Stimulated activated CD8-positive, alpha-beta memory T cell treated with anti-CD3 and anti-CD28 coated beads, Interleukin-7, amount 100 ng/mL, for 48 hours (primary cell): ENCODE data around the gene KAT5.
"Not testable (repeated sequence)": the region's sequence is repeated elsewhere in the genome, so short reads cannot be mapped to it uniquely, and the experiment has no call there.

Experiments
- DNase-seq, 2 donors: peaks; one replicate each; pipeline ENCODE4 v3.0.0-alpha.2; 2020; ENCODE audit warnings: low read depth in 1 of 2; ENCODE audit errors: extremely low read depth in 1 of 2

KAT5 gene

DNA sequence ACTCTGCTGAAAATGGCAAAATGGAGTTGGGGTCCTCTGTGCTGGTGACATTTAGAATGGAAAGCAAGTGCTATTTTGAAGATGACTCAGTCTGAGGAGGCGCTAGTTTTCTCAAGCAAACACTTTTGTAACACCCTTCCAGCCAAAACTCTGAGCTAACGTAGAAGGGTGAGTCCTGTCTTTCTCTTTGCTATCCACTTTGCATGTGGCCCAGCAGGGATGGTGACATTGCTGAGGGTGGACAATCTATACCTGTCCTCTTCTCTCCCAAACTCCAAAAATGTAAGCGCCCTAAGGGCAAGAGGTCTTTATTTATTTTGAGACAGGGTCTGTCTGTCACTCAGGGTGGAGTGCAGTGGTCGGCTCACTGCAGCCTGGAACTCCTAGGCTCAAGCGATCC, 3.6 kb upstream of the KAT5 start:
- DNase-seq, result no peak

DNA sequence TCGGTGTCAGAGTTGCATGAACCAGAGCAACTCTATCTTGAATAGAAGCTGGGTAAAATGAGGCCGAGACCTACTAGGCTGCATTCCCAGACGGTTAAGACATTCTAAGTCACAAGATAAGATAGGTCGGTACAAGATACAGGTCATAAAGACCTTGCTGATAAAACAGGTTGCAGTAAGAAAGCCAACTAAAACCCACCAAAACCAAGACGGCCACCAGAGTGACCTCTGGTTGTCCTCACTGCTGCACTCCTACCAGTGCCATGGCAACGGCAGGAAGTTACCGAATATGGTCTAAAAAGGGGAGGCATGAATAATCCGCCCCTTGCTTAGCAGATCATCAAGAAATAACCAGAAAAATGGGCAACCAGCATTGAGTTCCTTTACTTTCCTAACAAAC, 2.4 kb upstream of the KAT5 start:
- DNase-seq, result no peak

DNA sequence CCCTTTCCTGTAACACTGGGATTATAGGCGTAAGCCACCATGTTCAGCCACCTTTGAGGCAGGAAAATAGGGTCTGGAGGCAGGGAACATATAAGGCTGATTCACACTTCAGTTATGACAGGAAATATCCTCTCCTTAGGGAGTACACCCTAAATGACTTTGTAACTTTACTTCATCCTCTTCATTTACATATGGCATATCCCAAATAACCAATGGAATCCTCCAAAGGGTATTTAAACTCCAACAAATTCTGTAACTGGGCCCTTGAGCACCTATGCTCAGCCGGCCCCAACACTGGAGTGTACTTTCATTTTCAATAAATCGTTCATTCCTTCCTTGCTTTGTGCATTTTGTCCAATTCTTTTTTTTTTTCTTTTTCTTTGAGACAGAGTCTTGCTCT, 1.6 kb upstream of the KAT5 start:
- no peak for DNase-seq

DNA sequence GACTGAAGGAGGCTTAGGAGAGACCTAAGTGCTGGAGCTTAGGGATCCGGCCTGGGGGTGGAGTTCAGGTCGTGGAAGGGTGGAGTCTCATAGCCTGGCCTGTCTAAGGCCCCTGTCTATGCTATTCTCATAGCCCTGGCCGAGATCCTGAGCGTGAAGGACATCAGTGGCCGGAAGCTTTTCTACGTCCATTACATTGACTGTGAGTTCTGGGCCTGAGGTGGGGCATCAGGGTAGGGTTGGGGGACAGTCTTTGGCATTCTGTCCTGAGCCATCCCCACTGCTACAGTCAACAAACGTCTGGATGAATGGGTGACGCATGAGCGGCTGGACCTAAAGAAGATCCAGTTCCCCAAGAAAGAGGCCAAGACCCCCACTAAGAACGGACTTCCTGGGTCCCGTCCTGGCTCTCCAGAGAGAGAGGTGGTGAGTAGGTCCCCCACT, 603 bp downstream of the KAT5 start:
- DNase-seq, result no peak

DNA sequence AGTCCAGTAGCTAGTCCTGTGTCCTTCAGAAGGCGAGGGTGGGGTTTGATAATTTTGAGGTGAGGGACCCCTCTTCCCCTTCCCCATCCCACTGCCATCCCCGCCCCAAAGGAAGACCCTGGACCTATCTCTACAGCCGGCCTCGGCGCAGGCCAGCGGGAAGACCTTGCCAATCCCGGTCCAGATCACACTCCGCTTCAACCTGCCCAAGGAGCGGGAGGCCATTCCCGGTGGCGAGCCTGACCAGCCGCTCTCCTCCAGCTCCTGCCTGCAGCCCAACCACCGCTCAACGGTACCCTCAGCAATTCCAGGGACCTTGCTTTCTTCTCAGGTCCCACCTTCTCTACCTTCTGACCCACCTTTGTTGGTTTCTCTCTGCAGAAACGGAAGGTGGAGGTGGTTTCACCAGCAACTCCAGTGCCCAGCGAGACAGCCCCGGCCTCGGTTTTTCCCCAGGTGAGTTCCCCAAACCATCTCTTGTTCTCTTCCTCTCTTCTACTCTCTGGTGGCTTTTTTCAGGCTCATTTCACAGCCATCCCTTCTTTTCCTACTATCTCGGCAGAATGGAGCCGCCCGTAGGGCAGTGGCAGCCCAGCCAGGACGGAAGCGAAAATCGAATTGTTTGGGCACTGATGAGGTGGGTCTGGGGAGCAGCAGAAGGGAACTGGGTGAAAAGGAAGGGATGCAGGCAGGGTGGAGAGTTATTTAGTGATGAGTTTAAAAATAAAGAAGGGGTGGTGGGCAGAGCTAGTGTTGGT, 1.3 kb downstream of the KAT5 start:
- no peak for DNase-seq

DNA sequence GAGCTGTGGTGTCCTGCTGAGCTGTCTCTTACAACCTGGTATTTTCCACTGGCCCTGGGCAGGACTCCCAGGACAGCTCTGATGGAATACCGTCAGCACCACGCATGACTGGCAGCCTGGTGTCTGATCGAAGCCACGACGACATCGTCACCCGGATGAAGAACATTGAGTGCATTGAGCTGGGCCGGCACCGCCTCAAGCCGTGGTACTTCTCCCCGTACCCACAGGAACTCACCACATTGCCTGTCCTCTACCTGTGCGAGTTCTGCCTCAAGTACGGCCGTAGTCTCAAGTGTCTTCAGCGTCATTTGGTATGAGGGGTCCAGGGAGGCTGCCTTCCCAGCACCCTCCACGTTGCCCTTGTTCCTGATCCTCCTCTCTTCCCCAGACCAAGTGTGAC, 2.4 kb downstream of the KAT5 start:
- no peak for DNase-seq

DNA sequence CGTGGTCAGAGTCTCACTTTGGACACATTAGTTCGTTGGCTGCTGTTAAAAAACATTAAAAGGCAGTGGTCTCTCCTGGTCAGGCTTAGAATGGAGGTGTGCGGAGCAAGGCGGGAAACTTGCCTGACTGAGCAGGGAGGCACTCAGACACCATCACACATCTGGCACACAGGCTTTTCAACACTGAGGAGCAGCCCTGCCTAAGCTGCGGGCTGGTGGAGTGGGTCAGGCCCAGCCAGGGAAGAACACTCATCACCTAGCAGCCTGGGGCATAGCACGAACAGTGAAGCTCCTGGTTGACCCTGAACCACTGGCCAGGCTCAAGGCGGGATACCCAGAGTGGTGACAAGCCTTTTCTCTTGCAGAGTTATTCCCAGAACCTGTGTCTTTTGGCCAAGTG, 4.2 kb downstream of the KAT5 start:
- DNase-seq, result no peak

DNA sequence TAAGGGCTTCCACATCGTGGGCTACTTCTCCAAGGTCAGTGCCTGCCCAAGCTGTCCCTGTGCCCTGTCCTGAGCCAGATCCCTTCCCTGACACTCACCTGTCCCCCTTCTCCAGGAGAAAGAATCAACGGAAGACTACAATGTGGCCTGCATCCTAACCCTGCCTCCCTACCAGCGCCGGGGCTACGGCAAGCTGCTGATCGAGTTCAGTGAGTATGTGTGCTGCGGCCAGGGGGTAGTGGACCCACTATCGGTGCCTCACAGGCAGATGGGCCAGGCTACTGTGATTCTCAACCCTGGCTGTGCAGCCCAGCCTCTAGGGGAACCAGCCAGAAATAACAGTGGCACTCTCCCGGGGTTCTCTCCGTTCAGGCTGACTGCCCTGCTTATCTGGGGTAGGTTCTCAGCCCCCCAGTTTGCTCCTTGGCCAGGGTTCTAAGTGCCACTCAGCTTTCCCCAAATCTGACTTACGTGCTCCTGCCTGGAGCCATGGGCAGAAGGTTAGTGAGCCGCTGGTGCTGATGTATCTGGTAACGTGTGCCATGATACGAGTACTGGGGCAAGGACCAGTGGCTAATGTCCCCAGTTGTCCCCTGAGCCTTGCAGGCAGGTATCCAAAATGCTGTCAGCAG, 4.8 kb downstream of the KAT5 start:
- no peak for DNase-seq

DNA sequence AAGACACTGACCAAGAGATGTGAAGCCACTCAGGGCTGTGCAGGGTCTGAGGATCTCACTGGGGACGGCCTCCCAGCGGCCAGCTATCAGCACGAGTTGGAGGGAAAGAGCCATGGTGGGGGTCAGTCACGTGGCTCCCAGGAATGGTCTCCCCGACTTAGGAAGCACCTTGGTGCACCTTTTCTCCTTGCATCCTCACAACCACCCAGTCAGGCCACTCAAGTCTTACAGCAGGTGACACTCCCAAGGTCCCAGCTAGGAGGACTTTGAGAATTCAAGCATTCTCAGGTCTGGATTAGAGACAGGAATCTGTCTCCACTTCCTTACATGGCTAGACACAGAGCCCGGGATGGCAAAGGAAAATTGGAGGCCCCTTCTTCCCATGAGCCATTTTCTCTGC, 5.9 kb downstream of the KAT5 start:
- DNase-seq, result no peak

DNA sequence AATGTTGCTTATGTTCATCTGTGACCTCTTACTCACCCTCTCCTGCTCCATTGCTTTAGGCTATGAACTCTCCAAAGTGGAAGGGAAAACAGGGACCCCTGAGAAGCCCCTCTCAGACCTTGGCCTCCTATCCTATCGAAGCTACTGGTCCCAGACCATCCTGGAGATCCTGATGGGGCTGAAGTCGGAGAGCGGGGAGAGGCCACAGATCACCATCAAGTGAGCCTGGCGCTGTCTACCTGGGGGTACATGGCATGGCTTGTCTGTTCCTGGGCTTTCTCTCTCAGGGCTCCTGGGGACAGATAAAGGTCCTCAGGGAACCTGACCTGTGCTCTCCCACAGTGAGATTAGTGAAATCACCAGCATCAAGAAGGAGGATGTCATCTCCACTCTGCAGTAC, 6.5 kb downstream of the KAT5 start:
- no peak for DNase-seq

DNA sequence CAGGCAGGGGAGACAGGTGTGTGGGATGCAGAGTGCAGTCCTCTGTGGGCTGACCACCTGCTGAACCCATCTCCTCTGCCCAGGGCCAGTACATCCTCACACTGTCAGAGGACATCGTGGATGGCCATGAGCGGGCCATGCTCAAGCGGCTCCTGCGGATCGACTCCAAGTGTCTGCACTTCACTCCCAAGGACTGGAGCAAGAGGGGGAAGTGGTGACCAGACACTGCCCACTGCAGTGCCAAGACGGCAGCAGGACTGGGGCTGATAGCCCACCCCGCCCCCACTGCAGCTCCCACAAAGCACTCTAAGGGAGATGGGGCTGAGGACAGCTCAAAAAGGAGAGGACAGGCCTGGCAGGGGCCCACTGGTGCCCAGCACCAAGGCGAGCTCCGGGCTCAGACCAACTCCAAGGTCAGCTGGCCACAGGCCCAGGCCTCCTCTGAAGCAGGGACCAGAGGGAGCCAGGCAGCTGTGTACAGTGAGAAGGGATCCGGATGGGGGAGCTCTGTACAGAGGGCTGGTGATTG, 7.0 kb downstream of the KAT5 start:
- DNase-seq, result no peak

DNA sequence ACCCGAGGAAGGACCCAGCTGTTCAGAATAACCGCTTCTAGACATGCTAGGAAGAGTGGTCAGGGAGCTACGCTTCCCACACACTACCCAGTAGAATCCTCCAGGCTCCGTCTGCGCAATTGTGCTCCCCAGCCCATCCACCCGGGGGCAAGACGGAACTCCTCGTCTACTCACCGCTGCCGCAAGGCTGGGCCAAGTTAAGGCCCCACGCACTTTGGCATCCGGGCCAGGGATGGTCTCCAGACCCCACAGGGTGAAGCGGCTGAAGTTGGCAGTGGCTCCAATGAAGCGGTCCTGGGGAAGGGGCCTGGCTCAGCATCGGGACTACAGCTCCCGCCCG, 7.8 kb downstream of the KAT5 start:
- DNase-seq, result peak in 1 of 2 donors; percentile 11

DNA sequence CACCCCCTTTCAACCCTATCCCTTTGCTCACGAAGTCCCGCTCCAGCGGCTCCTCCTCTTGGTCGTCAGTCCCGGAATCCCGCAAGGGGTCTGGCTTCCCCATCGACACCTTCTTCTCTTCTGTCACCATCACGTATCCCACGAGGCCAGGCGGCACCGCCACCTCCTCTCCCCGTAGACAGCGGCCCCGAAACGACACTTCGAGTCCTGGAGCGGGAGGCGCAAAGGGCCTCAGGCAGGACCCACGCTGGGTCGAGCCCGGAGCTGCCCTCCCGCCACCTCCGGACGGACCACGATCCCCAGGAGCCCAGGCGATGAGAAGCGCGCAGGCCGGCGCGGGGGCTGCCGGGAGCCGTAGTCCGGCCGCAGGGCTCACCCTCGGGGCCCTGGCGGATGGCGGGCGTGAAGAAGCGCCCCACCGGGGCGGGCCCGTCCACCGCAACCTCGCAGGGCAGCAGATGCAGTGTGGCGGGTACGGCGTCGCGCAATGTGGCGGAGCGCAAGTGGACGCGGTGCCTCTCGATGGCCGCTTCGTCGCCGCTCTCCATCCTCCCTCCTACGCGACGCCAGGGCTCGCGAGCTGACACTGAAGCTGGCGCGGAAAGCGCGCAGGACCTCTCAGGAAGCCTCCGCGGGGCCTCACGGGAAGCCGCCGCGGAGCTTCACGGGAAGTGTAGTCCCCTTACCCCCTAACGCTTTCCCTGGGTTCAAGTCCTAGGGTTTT, 8.3 kb downstream of the KAT5 start, which contains the start of gene RNASEH2C:
RNASEH2C (minus strand) TSS at position 588 of the 724 bp plus-strand sequence; CDS start at position 548, 40 bp downstream.
- DNase-seq, result peak; percentile 64 to 70

DNA sequence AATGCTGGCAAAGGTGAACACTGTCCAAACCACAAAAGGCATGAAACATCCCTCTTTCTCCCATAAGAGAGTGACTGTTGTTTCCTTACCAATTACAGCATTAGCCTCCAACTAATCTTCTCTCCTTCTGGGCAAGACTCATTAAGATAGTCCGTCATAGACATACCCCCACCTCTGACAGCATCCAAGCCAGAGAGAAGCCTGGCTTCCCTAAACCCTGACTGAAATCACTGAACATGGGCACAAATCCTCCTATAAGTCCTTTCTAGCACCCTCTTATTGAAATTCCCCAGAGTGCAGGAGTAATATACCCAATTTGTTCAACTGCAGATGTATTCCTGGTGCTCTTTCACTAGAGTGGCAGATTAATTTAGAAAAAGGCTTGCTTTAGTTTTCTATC, 10.2 kb downstream of the KAT5 start:
- DNase-seq, result no peak

DNA sequence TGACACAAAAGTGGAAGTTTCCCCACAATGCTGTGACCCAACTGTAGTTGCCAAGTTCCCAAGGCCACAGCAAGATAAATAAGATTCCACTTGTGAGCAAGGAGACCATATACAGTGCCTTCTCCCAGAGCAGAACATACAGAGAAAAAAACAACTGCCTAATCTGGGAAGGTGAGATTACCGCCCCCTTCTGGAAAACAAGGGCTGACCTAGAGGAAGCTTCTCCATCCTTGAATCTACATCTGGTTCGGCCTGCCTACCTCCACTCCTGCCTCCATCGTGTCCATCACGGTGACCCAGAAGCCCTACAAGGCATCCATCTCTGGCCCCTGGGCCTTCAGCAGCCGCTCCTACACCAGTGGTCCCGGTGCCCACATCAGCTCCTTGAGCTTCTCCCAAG, 14.6 kb downstream of the KAT5 start:
- no peak for DNase-seq

DNA sequence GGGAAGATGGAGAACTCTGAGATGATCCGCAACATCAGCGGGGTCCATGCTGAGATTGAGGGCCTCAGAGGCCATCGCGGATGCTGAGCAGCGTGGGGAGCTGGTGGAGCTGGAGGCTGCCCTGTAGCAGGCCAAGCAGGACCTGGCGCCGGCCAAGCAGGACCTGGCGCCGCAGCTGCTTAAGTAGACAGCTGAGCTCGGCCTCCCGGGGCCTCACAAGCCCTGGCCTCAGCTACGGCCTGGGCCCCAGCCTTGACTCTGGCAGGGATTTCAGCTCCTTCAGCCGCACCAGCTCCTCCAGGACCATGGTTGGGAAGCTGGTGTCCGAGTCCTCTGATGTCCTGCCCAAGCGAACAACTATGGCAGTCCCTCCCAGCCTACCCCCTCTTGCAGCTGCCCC, 15.8 kb downstream of the KAT5 start:
- DNase-seq, result no peak

DNA sequence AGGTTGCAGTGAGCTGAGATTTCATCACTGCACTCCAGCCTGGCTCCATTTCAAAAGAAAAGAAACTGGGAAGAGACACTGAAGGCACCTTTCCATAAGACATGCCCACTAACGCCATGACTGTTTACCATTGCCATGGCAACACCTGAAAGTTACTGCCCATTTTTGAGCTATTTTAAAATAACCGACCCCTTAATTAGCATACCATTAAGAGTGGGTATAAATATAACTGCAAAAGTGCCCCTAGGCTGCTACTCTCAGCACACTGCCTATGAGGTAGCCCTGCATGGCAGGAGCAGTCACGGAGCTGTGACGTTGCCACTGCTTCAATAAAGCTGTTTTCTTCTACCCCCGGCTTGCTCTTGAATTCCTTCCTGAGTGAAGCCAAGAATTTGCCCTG, 18.4 kb downstream of the KAT5 start:
- no peak for DNase-seq

DNA sequence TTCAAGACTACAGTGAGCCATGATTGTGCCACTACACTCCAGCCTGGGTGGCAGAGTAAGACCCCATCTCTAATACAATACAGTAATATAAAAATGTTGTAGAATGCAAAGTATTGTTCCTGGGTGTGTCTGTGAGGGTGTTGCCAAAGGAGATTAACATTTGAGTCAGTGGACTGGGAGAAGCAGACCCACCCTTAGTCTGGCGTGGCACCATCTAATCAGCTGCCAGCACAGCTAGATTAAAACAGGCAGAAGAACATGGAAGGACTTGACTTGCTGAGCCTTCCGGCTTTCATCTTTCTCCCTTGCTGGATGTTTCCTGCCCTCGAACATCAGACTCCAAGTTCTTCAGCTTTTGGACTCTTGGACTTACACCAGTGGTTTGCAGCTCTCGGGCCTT, 23.1 kb downstream of the KAT5 start:
- not testable (repeated sequence) for DNase-seq

DNA sequence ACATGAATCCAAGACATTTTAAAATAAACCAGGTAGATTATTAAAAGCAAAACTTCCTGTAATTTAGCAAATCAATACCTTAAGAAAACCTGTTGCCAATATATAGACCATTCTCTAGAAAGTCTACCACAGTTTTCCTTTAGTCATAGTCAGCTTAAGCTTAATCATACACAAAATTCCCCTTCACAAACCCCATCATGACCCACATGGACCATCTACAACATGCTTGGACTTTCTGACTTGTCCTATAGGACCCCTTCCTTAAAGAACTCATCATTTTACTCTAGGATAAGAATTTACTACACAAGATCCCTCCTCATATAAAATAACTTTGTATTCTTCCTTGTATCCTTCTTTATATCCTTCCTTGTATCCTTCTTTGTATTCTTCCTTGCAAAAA, 24.8 kb downstream of the KAT5 start:
- no peak for DNase-seq

DNA sequence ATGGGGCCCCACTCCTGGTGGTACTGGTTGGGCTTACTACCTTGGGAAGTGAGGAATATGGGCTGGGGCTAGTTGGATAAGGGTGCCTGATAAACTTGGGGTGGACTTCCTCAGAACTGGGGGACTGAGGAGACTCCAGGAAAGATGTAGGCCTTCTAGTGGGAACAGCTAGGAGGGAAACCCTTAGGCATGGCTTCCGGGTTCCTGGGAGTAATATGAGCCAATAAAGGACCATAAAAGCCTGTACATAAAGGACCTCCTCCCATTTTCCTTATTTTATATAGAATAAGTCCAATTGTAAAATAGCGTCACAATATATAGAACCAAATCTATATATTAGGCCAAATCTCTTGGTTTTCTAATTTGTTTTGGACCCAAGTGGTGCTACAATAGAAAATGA, 27.0 kb downstream of the KAT5 start:
- DNase-seq, result no peak

DNA sequence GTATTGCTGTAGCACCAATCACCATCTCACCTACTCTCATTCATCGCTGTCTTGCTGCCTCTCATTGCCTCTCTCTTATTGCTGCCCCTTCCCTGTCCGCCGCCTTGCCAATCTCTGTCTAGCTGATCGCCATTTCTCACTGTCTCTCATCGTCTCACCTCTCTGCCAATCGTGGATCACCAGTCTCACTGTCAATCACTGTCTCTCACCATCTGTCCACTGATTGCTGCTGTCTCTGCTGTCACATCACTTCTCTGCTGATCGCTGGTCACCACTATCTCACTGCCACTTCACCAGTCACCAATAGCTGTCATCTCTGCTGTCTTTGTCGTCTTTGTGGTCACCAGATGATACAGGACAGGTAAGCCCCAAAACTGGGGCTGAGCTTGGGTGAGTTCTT, 29.1 kb downstream of the KAT5 start:
- DNase-seq, result no peak

DNA sequence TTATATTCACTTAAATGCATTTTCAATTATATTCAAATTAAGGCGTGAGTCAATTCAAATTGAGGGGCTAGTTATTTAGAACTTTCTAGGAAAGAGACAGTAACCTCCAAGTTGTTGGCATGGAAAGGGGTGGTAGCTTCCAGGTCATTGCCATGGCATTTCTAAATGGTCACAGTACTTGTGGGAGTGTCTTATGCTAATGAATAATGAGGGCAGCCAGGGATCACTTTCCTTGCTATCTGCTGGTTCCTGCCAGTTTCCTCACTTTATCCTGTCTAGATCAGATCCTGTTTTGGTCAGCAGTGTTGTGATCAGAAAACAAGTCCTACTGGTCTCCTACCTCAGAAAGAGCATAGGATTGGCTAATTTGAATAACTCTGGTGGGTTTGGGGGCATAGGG, 30.3 kb downstream of the KAT5 start:
- no peak for DNase-seq
